ENCODE data around the gene SRSF2.
"Not testable (repeated sequence)": the region's sequence is repeated elsewhere in the genome, so short reads cannot be mapped to it uniquely, and the experiment has no call there.

SRSF2 gene

DNA sequence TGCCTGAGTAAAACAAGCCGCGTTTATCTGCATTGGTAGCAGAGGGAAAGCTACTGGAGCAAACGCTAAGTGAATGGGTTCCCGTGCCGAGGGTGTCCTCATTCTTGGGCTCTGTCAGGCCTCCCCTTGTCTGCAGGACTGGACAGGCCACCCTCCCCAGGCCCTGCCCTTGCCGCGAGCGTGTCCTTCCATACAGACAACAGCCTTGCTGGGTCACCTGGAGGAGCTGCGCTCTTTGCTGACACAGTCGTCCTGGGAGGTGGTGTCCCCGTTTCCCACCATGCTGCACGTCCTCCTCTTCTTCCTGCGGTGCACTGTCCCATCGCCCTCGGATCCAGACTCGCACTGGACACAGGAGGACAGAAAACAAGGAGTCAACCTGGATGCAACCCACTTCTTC, 18.6 kb downstream of the SRSF2 start:
- DNase-seq, result no peak

DNA sequence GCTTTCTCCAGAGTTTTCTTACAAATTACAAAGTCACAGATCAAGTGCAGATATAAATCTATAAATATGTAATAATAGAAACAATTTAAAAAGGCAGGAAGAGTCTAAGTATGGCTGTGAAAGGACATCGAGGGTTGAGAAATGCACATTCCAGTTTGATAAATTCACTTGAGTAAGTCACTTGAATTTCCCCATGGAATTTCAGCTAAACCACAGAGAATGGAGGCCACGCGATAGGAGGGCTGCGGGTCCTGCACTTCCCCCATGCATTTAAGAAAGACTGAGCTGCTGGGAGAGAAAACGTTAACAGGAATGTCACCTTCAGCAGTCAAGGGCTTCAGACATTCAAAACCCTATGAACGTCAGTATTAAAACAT, 20.3 kb downstream of the SRSF2 start:
- DNase-seq, result no peak

DNA sequence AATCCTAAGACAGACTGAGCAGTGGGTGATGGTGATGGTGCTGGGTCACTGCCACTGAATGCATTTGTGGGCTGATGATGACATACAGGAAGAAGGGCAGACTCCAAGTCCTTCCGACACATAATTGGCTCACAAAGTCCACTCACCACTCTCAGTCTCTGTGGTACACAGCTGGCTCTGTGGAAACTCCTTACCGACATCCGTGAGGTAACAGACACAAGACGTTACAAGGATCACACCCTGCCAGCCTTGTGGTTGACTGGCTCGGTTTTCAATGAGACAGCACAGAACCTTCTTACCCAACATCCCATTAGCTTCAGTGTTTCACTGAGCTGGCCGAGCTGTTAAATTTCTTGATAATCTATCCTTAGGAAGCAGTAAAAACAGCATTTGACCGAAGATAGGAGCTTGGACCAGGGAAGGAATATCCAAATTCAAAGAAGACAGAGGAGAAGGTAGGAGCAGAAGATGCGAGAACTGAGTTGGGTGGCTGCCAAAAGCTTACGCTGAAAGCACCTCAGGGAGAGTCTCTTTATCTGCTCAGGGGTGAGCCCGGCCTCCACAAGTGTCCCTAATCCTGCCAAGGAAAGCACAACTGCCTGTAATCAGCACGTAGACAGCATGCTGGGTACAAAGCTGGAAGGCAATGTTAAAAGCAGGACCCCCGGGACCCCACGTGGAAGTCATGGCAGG, 20.8 kb downstream of the SRSF2 start:
- DNase-seq, result peak in 1 of 2 experiments; percentile 12

DNA sequence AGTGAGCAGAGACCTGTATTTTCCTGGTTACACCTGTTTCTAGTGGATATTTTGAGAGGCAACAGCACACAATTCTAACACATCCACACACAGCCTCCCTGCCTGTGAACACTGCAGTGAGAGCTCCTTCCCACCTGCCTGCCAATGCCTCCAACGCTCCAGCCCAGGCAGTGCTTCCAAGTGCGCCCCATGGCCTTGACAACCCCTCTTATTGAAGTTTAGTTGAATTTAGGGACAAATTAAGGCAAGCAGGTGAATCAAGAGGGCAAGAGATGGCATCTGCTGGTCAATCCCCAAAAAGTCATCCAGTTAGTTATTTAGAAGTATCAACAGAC, 21.7 kb downstream of the SRSF2 start:
- DNase-seq, result no peak

DNA sequence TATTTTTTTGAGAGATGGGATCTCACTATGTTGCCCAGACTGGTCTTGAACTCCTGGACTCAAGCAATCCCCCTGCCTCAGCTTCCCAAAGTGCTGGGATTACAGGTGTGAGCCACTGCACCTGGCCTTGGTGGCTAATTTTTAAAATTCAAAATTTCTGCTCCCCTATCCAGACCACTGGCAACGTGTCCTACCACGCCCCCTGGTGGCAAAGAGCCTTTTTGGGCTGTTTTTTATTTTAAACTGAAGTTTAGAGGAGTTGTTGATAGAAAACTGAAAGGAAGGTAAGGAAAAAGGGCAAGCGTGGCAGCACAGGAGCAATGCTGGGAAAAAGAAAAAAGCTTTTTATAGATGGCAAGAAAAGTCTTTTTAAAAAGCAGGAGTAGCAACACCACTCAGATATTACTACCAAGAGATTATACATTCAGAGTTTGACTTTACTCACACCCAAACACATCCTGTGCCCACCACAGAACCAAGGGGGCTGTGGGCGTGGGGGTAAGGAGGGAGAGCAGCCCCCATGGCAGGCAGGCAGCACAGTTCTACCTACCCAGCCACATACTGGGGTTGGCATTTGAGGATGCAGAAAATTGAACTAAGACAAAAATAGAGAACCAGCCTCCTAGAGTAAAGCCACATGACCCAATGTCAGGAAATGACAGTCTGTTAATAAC, 22.2 kb downstream of the SRSF2 start:
- peak; percentile 74 to 81 for DNase-seq

DNA sequence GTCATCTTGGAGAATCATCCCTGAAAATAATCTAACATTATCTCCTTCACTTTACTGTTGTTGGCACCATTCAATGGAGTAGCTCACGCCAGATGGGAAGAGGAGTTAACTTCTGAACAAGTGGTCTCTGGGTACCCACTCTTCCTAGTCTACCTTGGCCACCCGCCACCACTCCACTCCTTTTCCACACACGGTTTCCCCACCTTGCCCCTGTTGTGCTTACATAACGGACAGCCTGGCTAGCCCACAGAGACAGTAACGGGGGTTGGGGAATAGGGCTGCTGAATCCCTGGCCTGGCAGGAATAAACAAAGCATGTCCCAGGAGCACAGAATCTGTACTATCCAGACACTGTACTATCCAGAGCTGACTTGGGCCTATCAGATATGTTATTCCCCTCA, 22.8 kb downstream of the SRSF2 start:
- no peak for DNase-seq

DNA sequence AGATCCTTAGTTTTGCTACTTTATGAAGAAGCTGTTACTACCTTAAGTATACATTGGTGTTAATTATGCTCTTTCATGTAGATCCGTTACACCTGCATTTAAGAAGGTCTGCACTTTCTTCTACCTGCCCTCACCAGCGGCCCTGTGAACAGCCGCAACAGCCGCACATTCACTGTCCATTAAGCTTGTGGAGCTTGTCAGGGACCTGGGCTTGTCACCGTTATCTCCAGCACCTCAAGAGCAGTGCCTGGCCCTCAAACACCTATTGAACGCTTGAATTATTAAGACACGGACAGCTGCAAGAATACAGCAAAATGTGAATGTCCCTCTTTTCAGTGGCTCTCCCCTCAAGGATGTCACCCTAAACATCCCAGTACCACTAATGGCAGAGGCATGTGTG, 23.4 kb downstream of the SRSF2 start:
- DNase-seq, result no peak

DNA sequence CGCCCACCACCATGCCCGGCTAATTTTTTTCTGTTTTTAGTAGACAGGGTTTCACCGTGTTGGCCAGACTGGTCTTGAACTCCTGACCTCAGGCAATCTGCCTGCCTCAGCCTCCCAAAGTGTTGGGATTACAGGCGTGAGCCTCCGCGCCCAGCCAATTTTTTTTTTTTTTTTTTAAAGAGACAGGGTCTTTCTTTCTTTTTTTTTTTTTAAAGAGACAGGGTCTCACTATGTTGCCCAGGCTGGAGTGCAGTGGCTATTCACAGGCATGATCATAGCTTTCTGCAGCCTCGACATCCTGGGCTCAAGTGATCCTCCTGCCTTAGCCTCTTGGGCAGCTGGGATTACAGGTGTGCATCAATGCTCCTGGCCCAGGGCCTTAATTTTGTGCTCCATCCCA, 24.8 kb downstream of the SRSF2 start:
- not testable (repeated sequence) for DNase-seq

DNA sequence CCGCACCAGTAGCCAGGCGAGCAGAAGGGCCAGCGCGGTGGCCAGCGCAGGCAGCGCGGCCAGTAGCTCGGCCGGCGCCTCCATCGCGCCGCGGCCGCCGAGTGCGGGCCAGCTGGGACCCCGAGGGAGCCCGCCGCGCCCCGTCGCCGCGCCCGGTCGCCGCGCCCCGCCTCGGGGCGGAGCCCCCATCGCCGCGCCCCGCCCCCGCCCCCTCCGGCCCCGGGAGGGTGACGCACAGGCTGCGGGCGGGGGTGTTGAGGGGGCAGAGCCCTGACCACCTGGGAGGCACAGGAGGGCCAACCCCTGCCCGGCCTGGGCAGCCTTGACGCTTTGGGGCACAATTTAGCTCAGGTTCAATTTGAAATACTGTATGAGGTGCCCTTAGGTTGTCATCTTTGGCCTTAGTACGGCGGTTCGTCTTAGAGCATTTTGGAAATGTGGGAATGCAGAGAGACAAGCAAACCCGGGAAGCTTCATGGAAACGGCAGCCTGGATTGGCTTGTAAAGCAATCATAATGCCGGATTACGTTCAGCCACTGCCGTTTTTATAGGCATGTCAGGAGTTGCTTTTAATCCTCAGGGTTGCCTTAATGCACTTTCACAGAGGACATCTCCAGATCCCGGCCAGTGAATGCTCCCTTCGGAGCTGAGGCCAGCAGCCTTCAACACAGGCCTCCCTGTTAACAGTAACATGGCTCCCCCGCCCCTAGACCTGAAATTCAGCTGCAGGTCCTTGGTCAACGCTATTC, 26.1 kb downstream of the SRSF2 start, which contains the start of gene MXRA7:
Gene MXRA7, minus strand, starts transcription at position 103 of the 749 bp plus-strand sequence. Its CDS starts 19 bp downstream, at position 84.
- DNase-seq, result peak; percentile 33 to 37

DNA sequence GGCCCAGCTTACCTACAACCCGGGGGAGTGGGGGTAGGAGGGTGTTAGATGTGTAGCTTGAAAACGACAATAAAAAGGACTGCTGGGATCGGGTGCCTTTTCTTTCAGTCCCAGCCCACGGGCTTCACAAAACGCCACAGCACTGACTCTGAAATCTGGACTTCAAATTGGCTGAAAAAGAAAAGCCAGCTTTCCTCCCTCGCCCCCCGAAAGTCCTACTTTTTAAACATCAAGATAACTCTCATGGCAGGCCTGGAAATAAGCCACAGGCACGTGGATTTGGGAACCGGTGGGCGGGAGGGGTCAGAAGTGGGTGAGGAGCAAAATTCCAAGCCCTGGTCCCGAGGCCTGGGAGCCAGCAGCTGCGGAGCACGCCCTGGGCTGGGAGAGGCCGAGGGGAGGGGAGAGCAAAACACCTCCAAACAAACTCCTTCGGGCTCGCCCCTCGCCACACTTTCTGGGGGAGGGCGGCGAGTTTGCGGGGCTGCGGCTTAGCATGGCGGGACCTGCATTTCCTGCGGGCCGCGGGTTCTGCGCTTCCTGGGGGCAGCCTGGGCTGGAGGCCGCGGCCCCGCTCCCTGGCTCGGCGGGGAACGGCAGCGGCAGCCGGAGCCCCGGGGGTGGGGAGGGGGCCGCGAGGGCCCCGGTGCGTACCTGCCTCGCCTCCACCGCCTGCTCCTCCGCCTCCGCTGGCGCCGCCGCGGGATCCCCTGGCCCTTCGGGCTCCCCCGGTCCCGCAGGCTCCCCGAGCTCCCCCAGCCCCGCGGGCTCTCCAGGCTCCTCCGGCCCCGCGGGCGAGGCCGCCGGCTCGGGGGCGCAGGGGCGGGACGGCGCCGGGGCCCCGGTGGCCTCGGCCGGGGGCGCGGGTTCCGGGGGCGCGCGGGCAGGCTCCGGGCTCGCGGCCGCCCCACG, 26.9 kb downstream of the SRSF2 start:
- DNase-seq, result not testable (repeated sequence)

DNA sequence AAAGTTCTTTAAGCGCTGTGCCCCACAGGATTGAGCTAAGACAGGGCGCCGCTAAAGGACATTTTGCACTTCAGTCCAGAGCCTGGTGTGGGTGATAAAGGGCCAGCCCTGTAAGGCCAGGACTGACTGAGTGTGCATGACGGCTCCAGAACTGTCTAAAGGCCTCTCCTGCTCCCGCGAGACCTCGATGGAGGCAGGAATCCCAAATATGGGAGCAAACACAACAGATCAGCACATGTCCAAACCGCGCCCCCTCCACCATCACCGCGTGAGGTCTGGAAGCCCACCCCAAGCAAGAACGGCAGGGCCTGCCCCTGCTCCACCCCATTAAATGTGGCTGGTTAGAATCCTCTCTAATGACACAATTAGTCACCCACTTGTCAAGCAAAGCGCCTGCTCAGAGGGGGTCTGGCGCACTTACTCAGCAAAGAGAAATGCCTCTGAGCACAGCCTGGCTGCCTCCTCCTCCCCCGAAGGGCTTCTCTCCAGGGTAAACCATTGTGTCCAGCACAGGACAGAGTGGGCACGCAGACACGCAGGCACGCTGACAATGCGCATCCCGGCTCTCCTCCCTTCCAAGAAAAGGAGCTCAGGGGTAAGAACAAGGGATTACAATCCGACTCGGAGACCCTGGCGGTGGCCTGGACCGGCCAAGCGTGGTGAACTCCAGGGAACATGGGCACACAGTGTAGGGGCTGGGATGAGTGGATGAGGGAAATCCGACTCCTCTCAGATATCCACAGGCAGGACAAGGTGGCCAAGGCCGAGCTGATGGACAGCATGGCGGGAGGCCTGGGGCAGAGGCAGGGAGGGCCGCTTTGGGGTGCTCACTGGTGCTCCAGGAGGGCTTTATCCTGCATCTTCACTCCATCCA, 27.8 kb downstream of the SRSF2 start:
- DNase-seq, result no peak

DNA sequence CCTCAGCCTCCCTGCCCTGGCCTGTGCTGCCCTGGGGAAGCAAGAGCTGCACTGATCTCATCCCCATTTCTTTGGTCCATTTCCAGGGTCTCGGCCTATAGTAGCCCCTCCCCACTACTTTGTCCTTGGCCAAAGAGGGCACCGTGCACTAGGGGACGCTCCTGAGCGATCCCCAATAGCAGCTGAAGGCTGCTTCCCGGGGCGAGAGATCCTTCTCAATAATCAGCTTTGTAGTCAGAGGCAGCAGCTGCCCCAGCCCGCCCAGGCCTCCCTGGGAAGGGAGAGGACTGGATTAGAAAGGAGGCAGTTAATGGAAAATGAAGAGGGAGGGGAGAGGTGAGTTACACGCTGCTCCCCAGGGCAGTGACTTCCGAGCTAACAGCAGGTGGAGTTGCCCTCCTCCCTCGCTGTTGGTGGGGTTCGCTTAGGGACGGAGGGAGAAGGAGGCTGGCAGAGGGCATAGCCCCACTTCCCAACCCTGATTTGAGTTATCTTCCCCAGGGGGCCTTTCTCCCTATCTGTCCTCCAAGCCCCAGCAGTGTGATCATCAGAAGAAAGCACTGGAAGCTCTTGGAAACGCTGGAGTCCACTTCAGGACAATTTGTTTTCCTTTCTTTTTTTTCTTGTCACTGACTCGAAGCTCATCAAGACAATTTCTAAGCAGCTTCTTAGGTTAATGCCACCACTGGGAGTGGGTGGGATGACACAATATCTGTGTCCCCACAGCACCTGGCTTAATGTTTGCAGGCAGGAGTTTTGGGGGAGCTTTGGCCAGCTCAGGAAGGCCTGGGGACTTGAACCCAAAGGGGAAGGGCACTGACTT, 28.9 kb downstream of the SRSF2 start:
- DNase-seq, result no peak

DNA sequence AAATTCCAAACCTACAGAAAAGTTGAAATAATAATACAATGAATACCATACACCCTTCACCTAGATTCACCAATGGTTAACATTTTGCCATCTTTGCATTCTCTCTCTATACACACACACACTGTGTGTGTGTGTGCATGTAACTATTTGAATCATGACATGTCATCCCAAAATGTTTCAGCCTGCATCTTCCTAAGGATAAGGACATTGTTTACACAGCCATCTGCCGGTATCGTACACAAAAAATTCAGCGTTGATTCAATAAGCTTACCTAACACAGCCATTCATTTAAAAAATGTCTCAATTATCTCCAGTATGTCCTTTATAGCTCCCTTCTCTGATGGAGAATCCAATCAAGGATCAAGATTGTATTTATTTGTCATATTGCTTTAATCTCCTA, 30.3 kb downstream of the SRSF2 start:
- no peak for DNase-seq

DNA sequence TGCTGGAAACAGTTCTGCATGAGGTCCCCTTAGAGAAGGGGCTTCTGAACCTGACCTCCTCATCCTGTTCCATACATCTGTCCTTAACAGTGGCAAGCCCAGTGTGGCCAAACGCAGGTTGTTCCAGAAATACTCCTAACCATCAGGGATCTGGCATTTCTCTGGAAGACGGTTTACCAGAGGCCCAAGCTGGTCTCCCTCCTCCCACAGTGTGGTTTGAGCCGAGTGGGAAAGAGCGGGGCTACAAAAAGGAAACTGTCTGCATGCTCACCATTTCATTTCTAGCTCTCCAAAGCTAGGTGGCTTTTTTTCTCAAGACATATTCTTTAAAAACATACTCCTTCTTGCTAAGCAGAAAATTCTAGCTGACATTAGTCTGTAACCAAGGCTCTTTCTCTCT, 32.3 kb downstream of the SRSF2 start:
- no peak for DNase-seq

DNA sequence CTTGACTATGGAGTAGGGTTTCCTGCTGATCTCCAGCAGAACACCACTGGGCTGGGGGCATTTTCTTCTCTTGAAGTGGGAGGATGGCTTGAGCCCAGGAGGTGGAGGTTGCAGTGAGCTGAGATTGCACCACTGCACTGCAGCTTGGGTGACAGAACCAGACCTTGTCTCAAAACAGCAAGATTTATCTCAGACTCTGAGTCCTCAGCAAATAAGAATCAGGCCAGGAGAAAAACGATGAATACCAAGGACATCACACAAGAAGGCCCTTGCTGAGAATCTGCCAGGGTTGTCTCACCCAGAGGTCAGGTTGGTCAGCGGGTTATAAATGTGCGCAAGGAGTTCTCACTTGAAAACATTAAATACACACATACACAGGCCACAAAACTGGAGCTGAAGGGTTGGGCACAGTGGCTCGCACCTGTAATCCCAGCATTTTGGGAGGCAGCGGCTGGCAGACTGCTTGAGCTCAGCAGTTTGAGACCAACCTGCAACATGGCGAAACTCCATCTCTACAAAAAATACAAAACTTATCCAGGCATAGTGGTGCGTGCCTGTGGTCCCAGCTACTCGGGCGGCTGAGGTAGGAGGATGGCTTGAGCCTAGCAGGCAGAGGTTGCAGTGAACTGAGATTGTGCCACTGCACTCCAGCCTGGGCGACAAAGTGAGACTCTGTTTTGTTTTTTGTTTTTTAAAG, 34.0 kb downstream of the SRSF2 start:
- DNase-seq, result no peak

DNA sequence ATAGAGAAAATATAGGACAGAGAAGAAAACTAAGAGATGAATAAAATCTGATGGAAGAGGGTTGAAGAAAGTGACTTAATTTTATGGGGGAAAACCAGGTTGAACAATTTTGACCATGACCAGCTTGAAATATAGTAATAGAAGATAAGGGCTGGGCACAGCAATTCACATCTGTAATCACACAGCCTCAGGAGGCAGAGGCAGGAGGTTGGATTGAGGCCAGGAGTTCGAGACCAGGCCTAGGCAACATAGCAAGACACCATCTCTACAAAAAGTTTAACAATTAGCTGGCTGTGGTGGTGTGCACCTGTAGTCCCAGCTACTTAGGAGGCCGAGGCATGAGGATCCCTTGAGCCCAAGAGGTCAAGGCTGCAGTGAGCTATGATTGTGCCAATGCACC, 35.1 kb downstream of the SRSF2 start:
- no peak for DNase-seq

DNA sequence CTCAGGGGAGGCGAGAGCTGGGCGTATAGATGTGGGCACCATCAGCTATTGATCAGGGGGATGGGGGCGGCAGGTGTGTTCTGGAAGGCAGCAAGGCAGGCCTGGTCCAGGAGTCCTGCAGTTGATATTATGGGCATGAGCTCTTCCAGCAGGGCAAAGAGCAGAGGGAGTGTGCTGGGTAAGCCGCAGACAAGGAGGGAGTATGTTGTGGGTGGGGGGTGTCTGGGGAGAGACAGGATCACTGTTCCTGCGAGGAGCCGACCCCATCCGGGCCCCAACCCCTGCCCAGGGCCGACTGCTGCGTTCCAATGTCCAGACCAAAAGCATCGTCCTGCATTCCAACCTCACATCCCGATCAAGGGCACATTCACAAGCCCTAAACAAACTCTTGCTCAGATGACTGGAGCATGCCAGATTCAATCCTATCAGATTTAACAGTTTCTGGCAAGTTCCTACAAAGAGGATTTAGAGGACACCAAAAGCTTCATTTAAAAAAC, 35.6 kb downstream of the SRSF2 start:
- DNase-seq, result no peak

DNA sequence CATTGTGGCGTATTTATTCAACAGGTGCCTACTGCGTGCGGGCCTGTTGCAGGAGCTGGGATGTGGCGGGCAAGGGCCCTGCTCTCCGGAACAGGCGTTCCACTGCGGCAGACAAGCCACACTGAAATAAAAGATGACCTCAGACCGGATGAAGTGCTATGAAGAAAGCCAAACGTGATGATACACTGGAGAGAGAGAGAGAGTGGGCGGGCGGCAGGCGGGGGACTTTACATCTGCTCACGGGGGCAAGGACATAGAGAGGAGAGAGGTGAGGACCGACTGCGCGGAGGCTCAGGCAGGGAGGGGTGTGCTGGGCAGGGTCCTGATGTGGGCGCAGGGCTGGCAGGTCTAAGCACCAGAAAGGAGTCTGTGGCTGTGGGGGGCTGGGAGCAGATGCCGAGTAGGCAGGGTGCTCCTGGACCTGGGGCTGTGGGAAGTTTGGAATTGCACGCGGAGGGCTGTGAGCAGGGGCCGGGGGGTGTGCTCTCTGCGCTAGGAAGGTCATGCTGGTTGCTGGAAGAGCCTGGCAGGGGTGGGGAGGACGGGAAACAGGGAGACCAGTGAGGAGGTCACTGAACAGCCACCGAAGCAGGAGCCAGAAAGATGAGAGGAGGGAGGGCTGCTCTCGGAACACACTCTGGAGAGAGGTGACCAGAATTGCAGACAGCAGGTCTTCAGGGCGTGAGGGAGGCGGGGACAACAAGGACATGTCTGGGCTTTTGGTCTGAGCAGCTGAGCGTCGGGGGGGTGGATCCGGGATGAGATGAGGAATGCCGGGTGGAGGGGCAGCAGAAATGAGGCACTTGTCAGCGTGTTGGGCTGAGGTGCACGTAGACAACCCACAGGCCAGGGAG, 36.3 kb downstream of the SRSF2 start:
- DNase-seq, result no peak

DNA sequence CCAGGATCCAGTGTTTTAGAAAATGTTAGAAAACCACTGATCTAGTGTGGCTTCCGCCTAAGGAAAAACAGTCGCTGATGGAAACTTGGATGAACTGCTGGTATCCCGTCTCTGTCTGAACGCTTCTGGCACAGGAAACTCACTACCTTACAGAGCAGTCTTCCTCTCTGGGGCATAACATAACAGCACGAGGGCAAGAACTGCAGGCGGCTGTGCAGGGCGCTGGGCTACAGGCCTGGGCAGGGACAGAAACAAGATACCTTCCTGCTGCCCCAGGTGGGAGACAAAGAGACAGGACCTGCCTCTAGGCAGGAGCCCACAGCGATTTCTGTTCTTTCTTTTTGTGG, 36.9 kb downstream of the SRSF2 start:
- no peak for DNase-seq
